H1 (cell line): ENCODE measurements around the gene PHGDH. TPM values are rescaled to one million over a fixed set of nuclear protein-coding genes. Genes with fewer than 3 reads are reported as not detected.

Experiments
- CHD7 ChIP-seq: fragments of 300-600 bp; sonication (generic); IDR thresholded peaks from 2 replicates; pipeline ENCODE4 v1.7.1; 2012; ENCODE audit warnings: low read length, moderate library complexity, mild to moderate bottlenecking, inconsistent platforms; ENCODE audit not compliant: insufficient replicate concordance
- TBP ChIP-seq: IDR thresholded peaks from 2 replicates; pipeline ENCODE4 v1.6.1; 2011; ENCODE audit warnings: low read depth, low read length, improper control_type of control experiment
- polyA plus RNA-seq, 7 experiments: library from polyadenylated mRNA; depleted of rRNA in 3 of 7; stranded (reverse) in 5 of 7; unstranded in 2 of 7; fragments of >200 nt in 5 of 7; fragments of 200-250 nt in 2 of 7; gene quantifications; 1 replicate in 5 of 7; 2 replicates in 1 of 7; 4 replicates in 1 of 7; pipeline versions ENCODE4 v1.2.1 to v1.2.3, GENCODE V29; 2011 to 2013; ENCODE audit warnings: missing spikeins in 2 of 7, mixed read lengths in 2 of 7
- total RNA-seq: library from RNA; stranded (reverse); fragmentation: NEBNext Ultra II Directional; extraction: Animal tissue kit (Norgen Biotek cat#: 25700); gene quantifications from 2 replicates; pipeline ENCODE4 v1.2.1, GENCODE V29; 2021

The PHGDH gene
- total and polyA plus RNA-seq, 2 of the 8 experiments (the other 6 are each of a cell fraction or from before 2014, with no cell fraction given), result 358 to 687 TPM

- TF ChIP-seq CHD7, result no peak
- TF ChIP-seq TBP, result no peak
Measured at GRCh38 chr1:119732465-119733168, 20.9 kb downstream of the PHGDH start (continued).
